ENCODE results near the gene FPGS.
"Not testable (repeated sequence)": the region's sequence is repeated elsewhere in the genome, so short reads cannot be mapped to it uniquely, and the experiment has no call there.

Gene FPGS

GRCh38 chr9:127845619-127846018 lies 42.9 kb downstream of the FPGS start:
- not testable (repeated sequence) for DNase-seq

DNA sequence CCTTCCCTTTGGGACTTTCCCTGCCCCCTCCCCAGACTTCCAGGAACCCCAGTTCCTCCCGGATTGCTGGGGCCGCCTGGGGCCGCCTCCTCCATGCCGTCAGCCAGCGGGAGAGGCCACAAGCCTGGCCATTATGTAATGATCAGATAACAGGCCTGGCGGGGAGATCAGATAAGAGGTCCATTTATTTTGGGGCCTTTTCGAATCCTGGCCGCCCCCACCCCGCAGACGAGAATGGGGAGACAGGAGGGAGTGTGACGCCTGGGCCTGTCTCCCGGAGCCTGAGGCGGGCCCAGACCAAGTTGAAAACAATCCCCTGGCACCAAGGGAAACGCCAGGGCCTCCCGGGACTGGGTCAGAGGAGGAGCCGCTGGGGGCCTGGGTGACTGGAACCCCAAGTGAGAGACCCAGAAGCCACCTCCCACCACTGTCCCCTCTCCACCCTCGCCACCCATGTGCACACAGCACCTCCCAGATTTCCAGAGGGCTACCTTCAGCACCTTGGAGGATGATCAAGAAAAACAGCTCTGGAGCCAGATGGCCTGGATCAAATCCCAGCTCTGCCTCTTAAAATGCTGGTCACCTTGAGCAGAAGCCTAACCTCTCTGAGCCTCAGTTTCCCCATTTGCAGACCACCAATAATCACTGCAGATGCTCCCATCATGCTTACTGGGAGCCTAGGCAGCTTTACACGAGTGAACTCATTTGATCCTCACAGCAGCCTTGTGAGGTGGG lies 43.9 kb downstream of the FPGS start:
- DNase-seq = no peak

- DNase-seq = no peak
Measured at GRCh38 chr9:127847178-127847510, 44.5 kb downstream of the FPGS start.

GRCh38 chr9:127847833-127848755 lies 45.4 kb downstream of the FPGS start:
- DNase-seq = no peak

- no peak for DNase-seq
Measured at GRCh38 chr9:127848756-127849504, 46.2 kb downstream of the FPGS start.

- no peak for DNase-seq
Measured at GRCh38 chr9:127850286-127850830, 47.7 kb downstream of the FPGS start.

GRCh38 chr9:127852829-127853228 lies 50.1 kb downstream of the FPGS start:
- DNase-seq = no peak

- no peak for DNase-seq
Measured at GRCh38 chr9:127853312-127854183, 50.9 kb downstream of the FPGS start.

GRCh38 chr9:127854184-127854806 lies 51.6 kb downstream of the FPGS start, which contains the start of gene ENG:
TSS of gene ENG (minus strand) at chr9:127854658. CDS start at chr9:127854355, 303 bp downstream.
- DNase-seq = peak; percentile 75

DNA sequence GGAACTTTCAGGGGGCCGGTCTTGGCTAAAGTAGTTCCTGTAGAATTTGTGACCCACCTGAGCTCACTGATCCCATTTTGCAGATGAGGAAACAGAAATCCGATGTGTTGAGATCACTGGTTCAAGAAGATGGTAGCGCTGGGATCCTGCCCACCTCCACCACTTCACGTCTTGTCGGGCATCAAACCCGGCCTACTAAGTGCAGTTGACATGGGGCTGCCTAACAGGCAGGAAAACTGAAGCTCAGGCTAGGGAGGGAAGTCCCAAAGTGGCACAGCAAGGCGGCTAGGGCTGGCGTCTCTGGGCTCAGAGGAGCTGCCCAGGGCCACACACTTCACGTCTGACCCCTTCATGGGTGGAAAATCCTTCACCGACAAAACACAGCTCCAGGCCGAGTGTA lies 52.3 kb downstream of the FPGS start:
- DNase-seq = no peak

DNA sequence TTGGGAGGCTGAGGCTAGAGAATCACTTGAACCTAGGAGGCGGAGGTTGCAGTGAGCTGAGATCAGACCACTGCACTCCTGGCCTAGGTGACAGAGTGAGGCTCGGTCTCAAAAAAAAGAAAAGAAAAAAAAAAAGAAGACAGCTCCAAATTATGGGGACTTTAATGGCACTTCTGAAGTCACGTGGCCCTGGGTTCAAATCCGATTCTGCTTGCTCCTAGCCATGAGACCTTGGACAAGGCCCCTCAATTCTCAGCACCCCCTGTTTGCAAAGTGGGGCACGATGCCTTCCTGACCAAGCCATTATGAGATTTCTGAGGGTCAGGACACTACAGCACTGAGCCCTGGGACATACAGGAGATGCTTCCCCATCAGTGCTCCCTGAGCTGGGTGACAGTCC lies 52.8 kb downstream of the FPGS start:
- DNase-seq = no peak

GRCh38 chr9:127856094-127856728 lies 53.5 kb downstream of the FPGS start:
- no peak for DNase-seq

GRCh38 chr9:127856729-127857116 lies 54.0 kb downstream of the FPGS start:
- DNase-seq = no peak

GRCh38 chr9:127857278-127857677 lies 54.6 kb downstream of the FPGS start:
- no peak for DNase-seq

- DNase-seq = no peak
Measured at GRCh38 chr9:127858041-127858512, 55.4 kb downstream of the FPGS start.

GRCh38 chr9:127860260-127860659 lies 57.6 kb downstream of the FPGS start:
- no peak for DNase-seq

- no peak for DNase-seq
Measured at GRCh38 chr9:127860779-127861178, 58.1 kb downstream of the FPGS start.

- no peak for DNase-seq
Measured at GRCh38 chr9:127862075-127863011, 59.7 kb downstream of the FPGS start.

DNA sequence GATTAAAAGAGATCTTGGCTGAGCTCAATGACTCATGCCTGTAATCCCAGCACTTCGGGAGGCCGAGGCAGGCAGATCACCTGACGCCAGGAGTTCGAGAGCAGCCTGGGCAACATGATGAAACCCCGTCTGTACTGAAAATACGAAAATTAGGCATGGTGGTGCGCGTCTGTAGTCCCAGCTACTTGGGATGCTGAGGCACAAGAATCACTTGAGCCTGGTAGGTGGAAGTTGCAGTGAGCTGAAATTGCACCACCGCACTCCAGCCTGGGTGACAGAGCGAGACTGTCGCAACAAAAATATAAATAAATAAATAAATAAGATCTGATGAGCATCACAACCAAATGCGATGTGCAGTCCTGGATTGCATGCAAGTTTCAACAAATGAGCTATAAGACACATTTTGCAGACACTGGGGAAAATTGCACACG lies 60.5 kb downstream of the FPGS start:
- no peak for DNase-seq

Measured in fibroblast of upper back skin (primary cell).